CD14-positive monocyte (primary cell): ENCODE measurements around the gene DGKI. TPM values are rescaled to one million over a fixed set of nuclear protein-coding genes. Genes with fewer than 3 reads are reported as not detected.

Experiments used
- DNase-seq, 3 donors: peaks; one replicate each; pipeline ENCODE4 v3.0.0-alpha.2; 2011 to 2022
- H2AFZ ChIP-seq: 2 replicates; pipeline ENCODE4 v1.6.0; 2012; ENCODE audit warnings: mild to moderate bottlenecking, low read depth, low read length, inconsistent platforms; ENCODE audit not compliant: insufficient read depth, poor library complexity, severe bottlenecking
- H3K27ac ChIP-seq, 2 donors: 1 replicate in 1 of 2; 2 replicates in 1 of 2; pipeline ENCODE4 v1.5.1; 2012 to 2013; ENCODE audit warnings: low read length in 2 of 2, control low read depth in 1 of 2, inconsistent platforms in 1 of 2, low read depth in 1 of 2, mild to moderate bottlenecking in 1 of 2
- H3K27me3 ChIP-seq, 2 donors: one replicate each; pipeline versions ENCODE4 v1.6.0 to v1.6.1; 2011 to 2013; ENCODE audit warnings: low read length in 2 of 2; ENCODE audit not compliant: control insufficient read depth in 2 of 2, insufficient read depth in 2 of 2
- H3K36me3 ChIP-seq, 2 donors: replicated peaks in 1 of 2; 1 replicate in 1 of 2; 2 replicates in 1 of 2; pipeline versions ENCODE4 v1.5.1 to v1.6.1; 2012 to 2013; ENCODE audit warnings: low read length in 2 of 2, control low read depth in 1 of 2, inconsistent platforms in 1 of 2, mild to moderate bottlenecking in 1 of 2; ENCODE audit not compliant: insufficient read depth in 2 of 2, control insufficient read depth in 1 of 2
- H3K4me1 ChIP-seq, 2 donors: 1 replicate in 1 of 2; 2 replicates in 1 of 2; pipeline versions ENCODE4 v1.5.1 to v1.6.1; 2012 to 2013; ENCODE audit warnings: low read length in 2 of 2, control low read depth in 1 of 2, inconsistent platforms in 1 of 2, mild to moderate bottlenecking in 1 of 2, moderate library complexity in 1 of 2; ENCODE audit not compliant: insufficient read depth in 2 of 2, control insufficient read depth in 1 of 2
- H3K4me2 ChIP-seq: replicated peaks from 2 replicates; pipeline ENCODE3; 2012; ENCODE audit warnings: low read length, moderate library complexity, mild to moderate bottlenecking; ENCODE audit not compliant: poor library complexity, severe bottlenecking; ENCODE audit errors: extremely low read depth
- H3K4me3 ChIP-seq, 3 experiments: fragments of 200-600 bp in 1 of 3; sonication (generic) in 1 of 3; replicated peaks in 1 of 3; 1 replicate in 2 of 3; 2 replicates in 1 of 3; pipeline ENCODE4 v1.5.1; 2011 to 2013; ENCODE audit warnings: low read length in 3 of 3, mild to moderate bottlenecking in 3 of 3, control low read depth in 2 of 3, low read depth in 2 of 3, inconsistent platforms in 1 of 3, moderate library complexity in 1 of 3
- H3K79me2 ChIP-seq: 2 replicates; pipeline ENCODE4 v1.6.0; 2012; ENCODE audit warnings: mild to moderate bottlenecking, control low read depth, inconsistent platforms, low read length, moderate library complexity; ENCODE audit not compliant: insufficient read depth
- H3K9ac ChIP-seq: 2 replicates; pipeline ENCODE4 v1.6.0; 2017; ENCODE audit warnings: low read length, mild to moderate bottlenecking; ENCODE audit not compliant: insufficient read depth, poor library complexity, severe bottlenecking
- H3K9me3 ChIP-seq, 2 donors: replicated peaks in 1 of 2; 1 replicate in 1 of 2; 2 replicates in 1 of 2; pipeline versions ENCODE4 v1.5.1 to v1.6.1; 2012 to 2013; ENCODE audit warnings: low read length in 2 of 2, control low read depth in 1 of 2; ENCODE audit not compliant: control insufficient read depth in 1 of 2, insufficient read depth in 1 of 2
- H4K20me1 ChIP-seq: 2 replicates; pipeline ENCODE4 v1.6.0; 2012; ENCODE audit warnings: mild to moderate bottlenecking, low read length, control low read depth, moderate library complexity; ENCODE audit not compliant: insufficient read depth
- H3K27ac Mint-ChIP-seq, 7 donors: one replicate each; pipeline ENCODE4 v1.8.0; 2020; ENCODE audit warnings: mild to moderate bottlenecking in 7 of 7, mixed read lengths in 7 of 7, moderate library complexity in 6 of 7, inconsistent platforms in 2 of 7
- H3K27me3 Mint-ChIP-seq, 3 donors: one replicate each; pipeline ENCODE4 v1.8.0; 2021 to 2022; ENCODE audit warnings: low read depth in 3 of 3, mild to moderate bottlenecking in 3 of 3, mixed read lengths in 3 of 3, moderate library complexity in 3 of 3, inconsistent platforms in 1 of 3
- H3K36me3 Mint-ChIP-seq, 2 donors: one replicate each; pipeline ENCODE4 v1.8.0; 2020; ENCODE audit warnings: mixed read lengths in 2 of 2, inconsistent platforms in 1 of 2, mild to moderate bottlenecking in 1 of 2
- H3K4me1 Mint-ChIP-seq: one replicate; pipeline ENCODE4 v1.8.0; 2020; ENCODE audit warnings: mild to moderate bottlenecking, mixed read lengths
- H3K4me3 Mint-ChIP-seq, 2 donors: one replicate each; pipeline ENCODE4 v1.8.0; 2020; ENCODE audit warnings: mild to moderate bottlenecking in 2 of 2, mixed read lengths in 2 of 2, moderate library complexity in 1 of 2
- H3K9me3 Mint-ChIP-seq, 7 donors: one replicate each; pipeline ENCODE4 v1.8.0; 2020 to 2022; ENCODE audit warnings: mixed read lengths in 7 of 7, mild to moderate bottlenecking in 6 of 7, moderate library complexity in 6 of 7, inconsistent platforms in 2 of 7
- WGBS: methylation state at CpG from one replicate; pipeline ENCODE4 v1.1.5; 2013; ENCODE audit warnings: missing lambda C conversion rate; ENCODE audit not compliant: insufficient coverage; 5-methylcytosine and 5-hydroxymethylcytosine counted together
- intact Hi-C, 2 donors: fragments of 100-400 bp; cut with micrococcal nuclease; formaldehyde crosslinking; loops; one replicate each; pipeline versions ENCODE4 v1.15.0 to v1.15.1; 2023
- polyA plus RNA-seq, 3 donors: library from polyadenylated mRNA; depleted of rRNA in 1 of 3; unstranded in 2 of 3; stranded (reverse) in 1 of 3; fragments of 300-500 nt in 2 of 3; fragments of >200 nt in 1 of 3; fragmentation: Illumina TruSeq in 2 of 3; gene quantifications; 1 replicate in 2 of 3; 2 replicates in 1 of 3; pipeline ENCODE4 v1.2.3, GENCODE V29; 2012 to 2021
- TF ChIP-seq, protein P1 (sequence below): fragments of 200-600 bp; IDR thresholded peaks from one replicate; pipeline ENCODE4 v1.8.0; 2022; ENCODE audit warnings: antibody characterized with exemption, mild to moderate bottlenecking

The DGKI gene
- polyA plus RNA-seq, 3 donors, result not detected

GRCh38 chr7:137606061-137606674, 240.6 kb downstream of the DGKI start:
- peak in 1 of 3 donors; percentile 20 for DNase-seq
- peaks cover 0 to 19% (median 0%) of the 10 kb centered on the region in 3 donors for H3K27me3 Mint-ChIP-seq
- no peak overlapping the region for H3K27ac Mint-ChIP-seq
- H3K4me3 ChIP-seq, result no peak overlapping the region
- WGBS, result 89% methylated on average over 4 of the region's 5 CpGs
- no peak overlapping the region for H3K4me2 ChIP-seq
- H3K36me3 Mint-ChIP-seq, result no peaks in the 10 kb centered on the region
- intact Hi-C loops, result no loop called here
- no peaks in the 10 kb centered on the region for H3K79me2 ChIP-seq
- H4K20me1 ChIP-seq, result no peaks in the 10 kb centered on the region
- no peak overlapping the region for H2AFZ ChIP-seq
- no peaks in the 10 kb centered on the region for H3K9me3 Mint-ChIP-seq
- no peaks in the 10 kb centered on the region for H3K4me1 Mint-ChIP-seq
- TF ChIP-seq, protein P1, sequence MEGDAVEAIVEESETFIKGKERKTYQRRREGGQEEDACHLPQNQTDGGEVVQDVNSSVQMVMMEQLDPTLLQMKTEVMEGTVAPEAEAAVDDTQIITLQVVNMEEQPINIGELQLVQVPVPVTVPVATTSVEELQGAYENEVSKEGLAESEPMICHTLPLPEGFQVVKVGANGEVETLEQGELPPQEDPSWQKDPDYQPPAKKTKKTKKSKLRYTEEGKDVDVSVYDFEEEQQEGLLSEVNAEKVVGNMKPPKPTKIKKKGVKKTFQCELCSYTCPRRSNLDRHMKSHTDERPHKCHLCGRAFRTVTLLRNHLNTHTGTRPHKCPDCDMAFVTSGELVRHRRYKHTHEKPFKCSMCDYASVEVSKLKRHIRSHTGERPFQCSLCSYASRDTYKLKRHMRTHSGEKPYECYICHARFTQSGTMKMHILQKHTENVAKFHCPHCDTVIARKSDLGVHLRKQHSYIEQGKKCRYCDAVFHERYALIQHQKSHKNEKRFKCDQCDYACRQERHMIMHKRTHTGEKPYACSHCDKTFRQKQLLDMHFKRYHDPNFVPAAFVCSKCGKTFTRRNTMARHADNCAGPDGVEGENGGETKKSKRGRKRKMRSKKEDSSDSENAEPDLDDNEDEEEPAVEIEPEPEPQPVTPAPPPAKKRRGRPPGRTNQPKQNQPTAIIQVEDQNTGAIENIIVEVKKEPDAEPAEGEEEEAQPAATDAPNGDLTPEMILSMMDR, result peak; percentile 51
- H3K9ac ChIP-seq, result no peak overlapping the region
- peaks cover 0 to 7% of the 10 kb centered on the region in 2 donors for H3K27me3 ChIP-seq
- no peak overlapping the region for H3K4me3 Mint-ChIP-seq
- H3K36me3 ChIP-seq, result no peaks in the 10 kb centered on the region
- no peaks in the 10 kb centered on the region for H3K4me1 ChIP-seq
- no peaks in the 10 kb centered on the region for H3K9me3 ChIP-seq
- no peak overlapping the region for H3K27ac ChIP-seq

DNA sequence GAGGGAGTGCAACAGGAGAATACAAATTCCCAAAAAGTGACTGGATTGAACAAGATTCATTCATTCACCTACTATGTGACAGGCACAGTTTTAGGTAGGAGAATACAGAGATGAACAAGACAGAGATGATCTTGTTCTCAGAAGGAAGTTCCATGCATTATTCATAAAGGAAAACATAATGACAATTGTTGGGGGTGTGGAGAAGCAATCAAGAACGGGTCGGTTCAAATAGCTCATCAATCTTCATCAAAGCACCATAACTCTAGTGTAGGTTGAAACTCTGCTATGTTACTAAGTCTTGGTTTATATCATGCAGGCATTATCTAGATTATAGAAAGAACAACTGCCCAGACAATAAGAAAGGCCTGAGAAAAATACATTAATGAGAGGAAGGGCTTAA, 243.7 kb downstream of the DGKI start:
- Mint-ChIP-seq H3K4me3 (no peak overlapping the region), H3K4me1 (no peaks in the 10 kb centered on the region), H3K9me3 (peaks cover 0 to 1% (median 0%) of the 10 kb centered on the region in 7 donors), H3K27ac (no peak overlapping the region), H3K36me3 (no peaks in the 10 kb centered on the region), H3K27me3 (peaks cover 0 to 13% (median 0%) of the 10 kb centered on the region in 3 donors)
- H3K79me2 ChIP-seq, result no peaks in the 10 kb centered on the region
- H3K4me1 ChIP-seq, result no peaks in the 10 kb centered on the region
- DNase-seq, result no peak
- no peaks in the 10 kb centered on the region for H3K9me3 ChIP-seq
- no peak overlapping the region for H3K9ac ChIP-seq
- intact Hi-C loops, result no loop called here
- H3K27me3 ChIP-seq, result peaks cover 0 to 2% of the 10 kb centered on the region in 2 donors
- H4K20me1 ChIP-seq, result no peaks in the 10 kb centered on the region
- no peak overlapping the region for H3K4me3 ChIP-seq
- TF ChIP-seq, protein P1, result no peak
- WGBS, result no CpG with 5 or more reads among the region's 2 CpGs
- no peak overlapping the region for H3K27ac ChIP-seq
- H3K4me2 ChIP-seq, result no peak overlapping the region
- no peak overlapping the region for H2AFZ ChIP-seq
- no peaks in the 10 kb centered on the region for H3K36me3 ChIP-seq
